Neuron (in vitro differentiated cells): Measurements from ENCODE around the gene TECRL.

Experiments used
- H2AFZ ChIP-seq: one replicate; pipeline ENCODE4 v1.6.1; 2013; ENCODE audit warnings: low read depth, mild to moderate bottlenecking, inconsistent platforms, low read length, moderate library complexity
- H3K27me3 ChIP-seq: one replicate; pipeline ENCODE4 v1.6.1; 2013; ENCODE audit warnings: low read length; ENCODE audit not compliant: insufficient read depth
- H3K36me3 ChIP-seq: one replicate; pipeline ENCODE4 v1.6.1; 2013; ENCODE audit warnings: low read length; ENCODE audit not compliant: insufficient read depth
- H3K4me1 ChIP-seq: one replicate; pipeline ENCODE4 v1.6.1; 2013; ENCODE audit warnings: low read length; ENCODE audit not compliant: insufficient read depth
- H3K4me3 ChIP-seq: 2 replicates; pipeline ENCODE4 v1.5.1; 2013; ENCODE audit warnings: mild to moderate bottlenecking, low read length, moderate library complexity
- H3K9me3 ChIP-seq: one replicate; pipeline ENCODE4 v1.6.1; 2013; ENCODE audit warnings: low read length

Gene TECRL

GRCh38 chr4:64409300-64409699, at the start of gene TECRL:
TSS of gene TECRL (minus strand) at chr4:64409450. CDS start at chr4:64409351, 99 bp downstream.
- no peaks in the 10 kb centered on the region for H3K9me3 ChIP-seq

GRCh38 chr4:64432674-64433073, 23.4 kb upstream of the TECRL start:
- Histone ChIP-seq H3K36me3 (no peaks in the 10 kb centered on the region), H3K4me1 (no peaks in the 10 kb centered on the region), H2AFZ (no peak overlapping the region), H3K27me3 (no peaks in the 10 kb centered on the region), H3K4me3 (no peak overlapping the region), H3K9me3 (no peaks in the 10 kb centered on the region)

More at GRCh38 chr4:64409300-64409699, at the start of gene TECRL:
- Histone ChIP-seq H3K27me3 (no peaks in the 10 kb centered on the region), H3K4me3 (no peak within 1 kb of the TSS), H3K36me3 (no peaks in the 10 kb centered on the region), H3K4me1 (no peaks in the 10 kb centered on the region), H2AFZ (no peak within 1 kb of the TSS)

- Histone ChIP-seq H3K27me3 (no peaks in the 10 kb centered on the region), H3K36me3 (no peaks in the 10 kb centered on the region), H2AFZ (no peak overlapping the region), H3K9me3 (no peaks in the 10 kb centered on the region), H3K4me1 (no peaks in the 10 kb centered on the region), H3K4me3 (no peak overlapping the region)
These were observed 21.7 kb upstream of the TECRL start for GRCh38 chr4:64430933-64431332.

GRCh38 chr4:64417974-64418373, 8.7 kb upstream of the TECRL start:
- Histone ChIP-seq H2AFZ (no peak overlapping the region), H3K4me3 (no peak overlapping the region), H3K9me3 (no peaks in the 10 kb centered on the region), H3K36me3 (no peaks in the 10 kb centered on the region), H3K27me3 (no peaks in the 10 kb centered on the region), H3K4me1 (peaks cover 9% of the 10 kb centered on the region)

- H2AFZ ChIP-seq: no peak overlapping the region
- no peaks in the 10 kb centered on the region for H3K27me3 ChIP-seq
- H3K4me3 ChIP-seq: no peak overlapping the region
- H3K36me3 ChIP-seq: no peaks in the 10 kb centered on the region
- no peaks in the 10 kb centered on the region for H3K4me1 ChIP-seq
- no peaks in the 10 kb centered on the region for H3K9me3 ChIP-seq
These were observed 2.2 kb downstream of the TECRL start for GRCh38 chr4:64407000-64407399.

GRCh38 chr4:64405761-64406160, 3.5 kb downstream of the TECRL start:
- H3K4me1 ChIP-seq: no peaks in the 10 kb centered on the region
- H3K4me3 ChIP-seq: no peak overlapping the region
- H2AFZ ChIP-seq: no peak overlapping the region
- H3K27me3 ChIP-seq: no peaks in the 10 kb centered on the region
- H3K36me3 ChIP-seq: no peaks in the 10 kb centered on the region
- H3K9me3 ChIP-seq: no peaks in the 10 kb centered on the region

GRCh38 chr4:64402684-64403083, 6.6 kb downstream of the TECRL start:
- Histone ChIP-seq H3K27me3 (no peaks in the 10 kb centered on the region), H3K4me3 (no peak overlapping the region), H3K4me1 (no peaks in the 10 kb centered on the region), H2AFZ (no peak overlapping the region), H3K9me3 (peaks cover 3% of the 10 kb centered on the region), H3K36me3 (no peaks in the 10 kb centered on the region)

- H3K4me1 ChIP-seq: no peaks in the 10 kb centered on the region
- no peak overlapping the region for H3K4me3 ChIP-seq
- H3K27me3 ChIP-seq: no peaks in the 10 kb centered on the region
- peaks cover 3% of the 10 kb centered on the region for H3K9me3 ChIP-seq
- no peak overlapping the region for H2AFZ ChIP-seq
- H3K36me3 ChIP-seq: no peaks in the 10 kb centered on the region
These were observed 9.7 kb downstream of the TECRL start for GRCh38 chr4:64399313-64400109.

- no peak overlapping the region for H3K4me3 ChIP-seq
- H3K4me1 ChIP-seq: no peaks in the 10 kb centered on the region
- H3K9me3 ChIP-seq: peaks cover 3% of the 10 kb centered on the region
- no peaks in the 10 kb centered on the region for H3K27me3 ChIP-seq
- H3K36me3 ChIP-seq: no peaks in the 10 kb centered on the region
- no peak overlapping the region for H2AFZ ChIP-seq
These were observed 14.8 kb downstream of the TECRL start for GRCh38 chr4:64394469-64394868.

- no peaks in the 10 kb centered on the region for H3K27me3 ChIP-seq
- no peaks in the 10 kb centered on the region for H3K36me3 ChIP-seq
- H3K4me1 ChIP-seq: no peaks in the 10 kb centered on the region
- H3K4me3 ChIP-seq: no peak overlapping the region
- no peak overlapping the region for H2AFZ ChIP-seq
- H3K9me3 ChIP-seq: no peaks in the 10 kb centered on the region
These were observed 21.0 kb downstream of the TECRL start for GRCh38 chr4:64388252-64388651.

GRCh38 chr4:64385220-64385619, 24.0 kb downstream of the TECRL start:
- no peaks in the 10 kb centered on the region for H3K9me3 ChIP-seq
- no peaks in the 10 kb centered on the region for H3K36me3 ChIP-seq
- H3K4me3 ChIP-seq: no peak overlapping the region
- H3K27me3 ChIP-seq: no peaks in the 10 kb centered on the region
- no peak overlapping the region for H2AFZ ChIP-seq
- H3K4me1 ChIP-seq: peaks cover 2% of the 10 kb centered on the region

GRCh38 chr4:64384237-64385203, 24.7 kb downstream of the TECRL start:
- Histone ChIP-seq H3K9me3 (no peaks in the 10 kb centered on the region), H2AFZ (no peak overlapping the region), H3K27me3 (no peaks in the 10 kb centered on the region), H3K4me3 (no peak overlapping the region), H3K36me3 (no peaks in the 10 kb centered on the region), H3K4me1 (peaks cover 2% of the 10 kb centered on the region)

GRCh38 chr4:64368741-64369140, 40.5 kb downstream of the TECRL start:
- Histone ChIP-seq H3K4me3 (no peak overlapping the region), H3K36me3 (no peaks in the 10 kb centered on the region), H3K9me3 (no peaks in the 10 kb centered on the region), H2AFZ (no peak overlapping the region), H3K4me1 (no peaks in the 10 kb centered on the region), H3K27me3 (no peaks in the 10 kb centered on the region)
